ENCODE measurements around the gene INAFM2. TPM values are rescaled to one million over a fixed set of nuclear protein-coding genes. Genes with fewer than 3 reads are reported as not detected.
A peak's percentile ranks its signal among the peaks of the same experiment; 100 is the strongest.

Gene INAFM2
- total and polyA plus RNA-seq, 9 of the 15 experiments (the other 6 are each of a cell fraction or from before 2014, with no cell fraction given), result 11.8 to 43.1 (median 27.2) TPM

GRCh38 chr15:40323239-40323952 is at the start of gene INAFM2 (continued):
- TF ChIP-seq REST (IDR thresholded peaks at IDR 0.05; ENCODE audit: borderline replicate concordance) (peak; percentile 45; the same call in 1 of the 2 replicates), REST (CRISPR knock-in tag; IDR thresholded peaks at IDR 0.05; ENCODE audit: low read depth) (no peak), RNF2 (IDR thresholded peaks at IDR 0.05) (peak; percentile 96), NFYB (IDR thresholded peaks at IDR 0.05; ENCODE audit: extremely low read depth, insufficient read length) (no peak), HMGXB4 (CRISPR knock-in tag; IDR thresholded peaks at IDR 0.05) (no peak), BRCA1 (IDR thresholded peaks at IDR 0.05) (no peak), BRCA1 (CRISPR knock-in tag; IDR thresholded peaks at IDR 0.05) (no peak), VEZF1 (CRISPR knock-in tag; IDR thresholded peaks at IDR 0.05) (peak; percentile 91), MYNN (IDR thresholded peaks at IDR 0.05) (no peak), MYNN (CRISPR knock-in tag; IDR thresholded peaks at IDR 0.05) (no peak), ZNF695 (CRISPR knock-in tag; IDR thresholded peaks at IDR 0.05) (no peak), BRF2 (IDR thresholded peaks at IDR 0.05; ENCODE audit: borderline replicate concordance, insufficient read depth, insufficient read length) (no peak), NR1H2 (CRISPR knock-in tag; IDR thresholded peaks at IDR 0.05) (no peak), MTF1 (CRISPR knock-in tag; IDR thresholded peaks at IDR 0.05; ENCODE audit: borderline replicate concordance) (no peak), MYC (IDR thresholded peaks at IDR 0.05; ENCODE audit: low read depth, low read length) (peak; percentile 45), MYC (CRISPR knock-in tag; IDR thresholded peaks at IDR 0.05; ENCODE audit: borderline replicate concordance, low read depth) (no peak), RHOXF2B (CRISPR knock-in tag; conservative IDR thresholded peaks at IDR 0.05) (no peak)

Data from K562 (cell line).